H1 (cell line): ENCODE measurements around the gene AKIRIN2. TPM values are rescaled to one million over a fixed set of nuclear protein-coding genes. Genes with fewer than 3 reads are reported as not detected.

ENCODE experiments used
- CBX5 ChIP-seq: fragments of 300-800, 300-1000 bp; sonication (generic); IDR thresholded peaks from 2 replicates; pipeline ENCODE4 v1.7.1; 2016; ENCODE audit warnings: antibody characterized with exemption, low read length, low read depth
- EP300 ChIP-seq, 2 experiments: IDR thresholded peaks; 1 replicate in 1 of 2; 2 replicates in 1 of 2; pipeline ENCODE4 v1.6.1; 2011 to 2012; ENCODE audit warnings: low read depth in 2 of 2, low read length in 2 of 2, mild to moderate bottlenecking in 2 of 2, borderline replicate concordance in 1 of 2, inconsistent platforms in 1 of 2, moderate library complexity in 1 of 2
- SIRT6 ChIP-seq: IDR thresholded peaks from one replicate; pipeline ENCODE4 v1.7.1; 2012; ENCODE audit warnings: low read length, inconsistent platforms
- SRF ChIP-seq: IDR thresholded peaks from 2 replicates; pipeline ENCODE4 v1.6.1; 2011; ENCODE audit warnings: mild to moderate bottlenecking, low read depth, low read length, moderate library complexity
- polyA plus RNA-seq, 7 experiments: library from polyadenylated mRNA; depleted of rRNA in 3 of 7; stranded (reverse) in 5 of 7; unstranded in 2 of 7; fragments of >200 nt in 5 of 7; fragments of 200-250 nt in 2 of 7; gene quantifications; 1 replicate in 5 of 7; 2 replicates in 1 of 7; 4 replicates in 1 of 7; pipeline versions ENCODE4 v1.2.1 to v1.2.3, GENCODE V29; 2011 to 2013; ENCODE audit warnings: missing spikeins in 2 of 7, mixed read lengths in 2 of 7
- total RNA-seq: library from RNA; stranded (reverse); fragmentation: NEBNext Ultra II Directional; extraction: Animal tissue kit (Norgen Biotek cat#: 25700); gene quantifications from 2 replicates; pipeline ENCODE4 v1.2.1, GENCODE V29; 2021
- TF ChIP-seq, protein P1 (sequence below): fragments of 300-600 bp; sonication (generic); IDR thresholded peaks from 2 replicates; pipeline ENCODE4 v1.7.1; 2012; ENCODE audit warnings: low read length, moderate library complexity, mild to moderate bottlenecking, inconsistent platforms; ENCODE audit not compliant: insufficient replicate concordance

The AKIRIN2 gene
- total and polyA plus RNA-seq, 2 of the 8 experiments (the other 6 are each of a cell fraction or from before 2014, with no cell fraction given), result 35.6 to 75.3 TPM

DNA sequence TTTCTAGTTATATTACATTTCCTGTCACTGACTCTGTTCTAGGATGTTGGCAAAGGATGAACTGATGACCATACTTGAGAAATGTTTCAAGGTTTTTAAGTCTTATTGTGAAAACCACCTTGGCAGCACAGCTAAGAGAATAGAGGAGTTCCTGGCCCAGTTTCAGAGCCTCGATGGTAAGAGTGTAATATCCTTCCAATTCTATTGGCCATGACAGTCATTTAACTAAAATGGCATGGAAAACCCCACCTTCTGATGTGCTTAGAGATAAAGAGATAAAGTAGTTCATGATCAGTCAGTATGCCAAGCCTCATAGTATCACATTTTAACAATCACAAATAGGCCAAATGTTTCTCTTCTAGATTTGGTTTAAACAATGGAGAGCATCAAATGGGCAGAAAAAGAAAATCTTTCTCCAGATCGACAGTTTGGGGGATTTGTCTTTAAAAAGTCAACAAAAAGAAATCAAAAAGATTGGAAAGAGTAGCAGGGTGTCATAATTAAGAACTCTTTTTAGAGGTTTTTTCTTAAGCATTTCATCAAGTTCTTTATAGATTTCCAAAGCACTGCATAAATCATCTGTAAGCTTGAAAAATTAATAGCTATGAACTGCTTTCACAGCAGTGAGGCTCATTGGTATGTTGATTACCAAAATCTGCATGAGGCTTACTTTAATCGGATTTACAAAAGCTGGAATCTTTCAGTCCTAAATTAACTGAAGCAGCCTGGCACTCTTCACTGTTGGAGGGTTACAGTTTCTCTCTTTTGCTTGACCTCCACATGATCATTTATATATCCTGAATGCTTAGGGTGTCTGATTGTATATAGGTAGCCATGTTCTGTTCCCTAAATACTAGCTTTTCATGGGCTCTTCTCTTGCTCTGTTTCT lies 48.7 kb downstream of the AKIRIN2 start (continued):
- TF ChIP-seq, protein P1, sequence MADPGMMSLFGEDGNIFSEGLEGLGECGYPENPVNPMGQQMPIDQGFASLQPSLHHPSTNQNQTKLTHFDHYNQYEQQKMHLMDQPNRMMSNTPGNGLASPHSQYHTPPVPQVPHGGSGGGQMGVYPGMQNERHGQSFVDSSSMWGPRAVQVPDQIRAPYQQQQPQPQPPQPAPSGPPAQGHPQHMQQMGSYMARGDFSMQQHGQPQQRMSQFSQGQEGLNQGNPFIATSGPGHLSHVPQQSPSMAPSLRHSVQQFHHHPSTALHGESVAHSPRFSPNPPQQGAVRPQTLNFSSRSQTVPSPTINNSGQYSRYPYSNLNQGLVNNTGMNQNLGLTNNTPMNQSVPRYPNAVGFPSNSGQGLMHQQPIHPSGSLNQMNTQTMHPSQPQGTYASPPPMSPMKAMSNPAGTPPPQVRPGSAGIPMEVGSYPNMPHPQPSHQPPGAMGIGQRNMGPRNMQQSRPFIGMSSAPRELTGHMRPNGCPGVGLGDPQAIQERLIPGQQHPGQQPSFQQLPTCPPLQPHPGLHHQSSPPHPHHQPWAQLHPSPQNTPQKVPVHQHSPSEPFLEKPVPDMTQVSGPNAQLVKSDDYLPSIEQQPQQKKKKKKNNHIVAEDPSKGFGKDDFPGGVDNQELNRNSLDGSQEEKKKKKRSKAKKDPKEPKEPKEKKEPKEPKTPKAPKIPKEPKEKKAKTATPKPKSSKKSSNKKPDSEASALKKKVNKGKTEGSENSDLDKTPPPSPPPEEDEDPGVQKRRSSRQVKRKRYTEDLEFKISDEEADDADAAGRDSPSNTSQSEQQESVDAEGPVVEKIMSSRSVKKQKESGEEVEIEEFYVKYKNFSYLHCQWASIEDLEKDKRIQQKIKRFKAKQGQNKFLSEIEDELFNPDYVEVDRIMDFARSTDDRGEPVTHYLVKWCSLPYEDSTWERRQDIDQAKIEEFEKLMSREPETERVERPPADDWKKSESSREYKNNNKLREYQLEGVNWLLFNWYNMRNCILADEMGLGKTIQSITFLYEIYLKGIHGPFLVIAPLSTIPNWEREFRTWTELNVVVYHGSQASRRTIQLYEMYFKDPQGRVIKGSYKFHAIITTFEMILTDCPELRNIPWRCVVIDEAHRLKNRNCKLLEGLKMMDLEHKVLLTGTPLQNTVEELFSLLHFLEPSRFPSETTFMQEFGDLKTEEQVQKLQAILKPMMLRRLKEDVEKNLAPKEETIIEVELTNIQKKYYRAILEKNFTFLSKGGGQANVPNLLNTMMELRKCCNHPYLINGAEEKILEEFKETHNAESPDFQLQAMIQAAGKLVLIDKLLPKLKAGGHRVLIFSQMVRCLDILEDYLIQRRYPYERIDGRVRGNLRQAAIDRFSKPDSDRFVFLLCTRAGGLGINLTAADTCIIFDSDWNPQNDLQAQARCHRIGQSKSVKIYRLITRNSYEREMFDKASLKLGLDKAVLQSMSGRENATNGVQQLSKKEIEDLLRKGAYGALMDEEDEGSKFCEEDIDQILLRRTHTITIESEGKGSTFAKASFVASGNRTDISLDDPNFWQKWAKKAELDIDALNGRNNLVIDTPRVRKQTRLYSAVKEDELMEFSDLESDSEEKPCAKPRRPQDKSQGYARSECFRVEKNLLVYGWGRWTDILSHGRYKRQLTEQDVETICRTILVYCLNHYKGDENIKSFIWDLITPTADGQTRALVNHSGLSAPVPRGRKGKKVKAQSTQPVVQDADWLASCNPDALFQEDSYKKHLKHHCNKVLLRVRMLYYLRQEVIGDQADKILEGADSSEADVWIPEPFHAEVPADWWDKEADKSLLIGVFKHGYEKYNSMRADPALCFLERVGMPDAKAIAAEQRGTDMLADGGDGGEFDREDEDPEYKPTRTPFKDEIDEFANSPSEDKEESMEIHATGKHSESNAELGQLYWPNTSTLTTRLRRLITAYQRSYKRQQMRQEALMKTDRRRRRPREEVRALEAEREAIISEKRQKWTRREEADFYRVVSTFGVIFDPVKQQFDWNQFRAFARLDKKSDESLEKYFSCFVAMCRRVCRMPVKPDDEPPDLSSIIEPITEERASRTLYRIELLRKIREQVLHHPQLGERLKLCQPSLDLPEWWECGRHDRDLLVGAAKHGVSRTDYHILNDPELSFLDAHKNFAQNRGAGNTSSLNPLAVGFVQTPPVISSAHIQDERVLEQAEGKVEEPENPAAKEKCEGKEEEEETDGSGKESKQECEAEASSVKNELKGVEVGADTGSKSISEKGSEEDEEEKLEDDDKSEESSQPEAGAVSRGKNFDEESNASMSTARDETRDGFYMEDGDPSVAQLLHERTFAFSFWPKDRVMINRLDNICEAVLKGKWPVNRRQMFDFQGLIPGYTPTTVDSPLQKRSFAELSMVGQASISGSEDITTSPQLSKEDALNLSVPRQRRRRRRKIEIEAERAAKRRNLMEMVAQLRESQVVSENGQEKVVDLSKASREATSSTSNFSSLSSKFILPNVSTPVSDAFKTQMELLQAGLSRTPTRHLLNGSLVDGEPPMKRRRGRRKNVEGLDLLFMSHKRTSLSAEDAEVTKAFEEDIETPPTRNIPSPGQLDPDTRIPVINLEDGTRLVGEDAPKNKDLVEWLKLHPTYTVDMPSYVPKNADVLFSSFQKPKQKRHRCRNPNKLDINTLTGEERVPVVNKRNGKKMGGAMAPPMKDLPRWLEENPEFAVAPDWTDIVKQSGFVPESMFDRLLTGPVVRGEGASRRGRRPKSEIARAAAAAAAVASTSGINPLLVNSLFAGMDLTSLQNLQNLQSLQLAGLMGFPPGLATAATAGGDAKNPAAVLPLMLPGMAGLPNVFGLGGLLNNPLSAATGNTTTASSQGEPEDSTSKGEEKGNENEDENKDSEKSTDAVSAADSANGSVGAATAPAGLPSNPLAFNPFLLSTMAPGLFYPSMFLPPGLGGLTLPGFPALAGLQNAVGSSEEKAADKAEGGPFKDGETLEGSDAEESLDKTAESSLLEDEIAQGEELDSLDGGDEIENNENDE, result peak; percentile 76
- TF ChIP-seq CBX5 (no peak), SRF (no peak), SIRT6 (no peak), EP300 (IDR thresholded peaks at IDR 0.05; ENCODE audit: borderline replicate concordance in 1 of 2, low read depth in 2 of 2, low read length in 2 of 2) (no peak)
